ENCODE measurements around the gene FAM193B.

DNA sequence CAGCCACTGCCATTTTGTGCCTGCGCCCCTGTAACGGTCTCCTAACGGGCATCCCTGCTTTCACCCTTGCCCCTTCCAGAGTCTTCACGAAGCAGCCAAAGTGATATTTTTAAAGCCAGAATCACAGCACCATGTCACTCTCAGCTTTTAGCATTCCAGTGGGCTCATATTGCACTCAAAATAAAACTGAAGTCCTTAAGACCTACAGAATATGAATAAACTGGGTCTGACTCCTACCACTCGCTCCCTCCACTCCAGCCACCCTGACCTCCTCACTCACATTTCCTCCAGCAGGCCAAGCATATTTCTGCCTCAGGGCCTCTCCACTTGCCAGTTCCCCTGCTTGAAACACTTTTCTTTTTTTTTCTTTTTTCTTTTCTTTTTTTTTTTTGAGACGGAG is 54.5 kb downstream of the FAM193B start:
- no peak for TF ChIP-seq CTCF (IDR thresholded peaks at IDR 0.05)
- no peak for TF ChIP-seq POLR2A (IDR thresholded peaks at IDR 0.05)
- TF ChIP-seq POLR2AphosphoS5 (IDR thresholded peaks at IDR 0.05; ENCODE audit: insufficient read depth in 1 of 2, low read depth in 1 of 2): no peak

Data from vagina (tissue), 2 donors.